Activated T-helper 1 cell treated with anti-CD3 and anti-CD28 coated beads, Interleukin-12 subunit alpha, Interleukin-12 subunit beta, Interleukin-2, Interleukin-4 antibody, amounts not matched to agents 30 ng/mL and 10 ng/mL and 1 ng/mL, durations not matched to agents 14 hours and 24 hours and 36 hours (primary cell): ENCODE measurements around the gene EGFR. TPM values are rescaled to one million over a fixed set of nuclear protein-coding genes. Genes with fewer than 3 reads are reported as not detected.
"Not testable (repeated sequence)": the region's sequence is repeated elsewhere in the genome, so short reads cannot be mapped to it uniquely, and the experiment has no call there.

Experiments
- DNase-seq: peaks from one replicate; pipeline ENCODE4 v3.0.0; 2021; ENCODE audit warnings: low spot score
- H3K27ac Mint-ChIP-seq: one replicate; pipeline ENCODE4 v1.8.0; 2021; ENCODE audit warnings: mild to moderate bottlenecking, mixed read lengths
- H3K27me3 Mint-ChIP-seq: one replicate; pipeline ENCODE4 v1.8.0; 2022; ENCODE audit warnings: mild to moderate bottlenecking, moderate library complexity, mixed read lengths; ENCODE audit not compliant: insufficient read depth
- H3K36me3 Mint-ChIP-seq: one replicate; pipeline ENCODE4 v1.8.0; 2021; ENCODE audit warnings: low read depth, mixed read lengths
- H3K4me1 Mint-ChIP-seq: one replicate; pipeline ENCODE4 v1.8.0; 2021; ENCODE audit warnings: low read depth, mixed read lengths
- H3K4me3 Mint-ChIP-seq: one replicate; pipeline ENCODE4 v1.8.0; 2021; ENCODE audit warnings: mild to moderate bottlenecking, moderate library complexity, mixed read lengths
- H3K9me3 Mint-ChIP-seq: one replicate; pipeline ENCODE4 v1.8.0; 2021; ENCODE audit warnings: mixed read lengths
- intact Hi-C: fragments of 100-400 bp; cut with micrococcal nuclease; formaldehyde crosslinking; loops from one replicate; pipeline ENCODE4 v1.15.1; 2024
- total RNA-seq: library from RNA; stranded (reverse); gene quantifications from 2 replicates; pipeline ENCODE4 v1.2.3, GENCODE V29; 2022

The EGFR gene
- total RNA-seq, 1 donor from 2014 or later, result 0.10 TPM

GRCh38 chr7:55154096-55154495, 135.3 kb downstream of the EGFR start:
- DNase-seq, result no peak
- Mint-ChIP-seq H3K27ac (no peak overlapping the region), H3K27me3 (peaks cover 17% of the 10 kb centered on the region), H3K4me3 (no peak overlapping the region), H3K4me1 (no peaks in the 10 kb centered on the region), H3K9me3 (no peaks in the 10 kb centered on the region), H3K36me3 (no peaks in the 10 kb centered on the region)
- intact Hi-C loops, result no loop called here

GRCh38 chr7:55155351-55156117, 136.7 kb downstream of the EGFR start:
- DNase-seq, result no peak
- Mint-ChIP-seq H3K27ac (no peak overlapping the region), H3K4me1 (no peaks in the 10 kb centered on the region), H3K27me3 (peaks cover 17% of the 10 kb centered on the region), H3K4me3 (no peak overlapping the region), H3K36me3 (no peaks in the 10 kb centered on the region), H3K9me3 (no peaks in the 10 kb centered on the region)
- intact Hi-C loops, result no loop called here

- H3K9me3 Mint-ChIP-seq, result no peaks in the 10 kb centered on the region
- H3K36me3 Mint-ChIP-seq, result no peaks in the 10 kb centered on the region
- H3K4me1 Mint-ChIP-seq, result no peaks in the 10 kb centered on the region
- H3K4me3 Mint-ChIP-seq, result no peak overlapping the region
- peaks cover 17% of the 10 kb centered on the region for H3K27me3 Mint-ChIP-seq
- H3K27ac Mint-ChIP-seq, result no peak overlapping the region
- intact Hi-C loops, result no loop called here
- DNase-seq, result no peak
Measured at GRCh38 chr7:55156919-55157763, 138.3 kb downstream of the EGFR start.

- H3K4me1 Mint-ChIP-seq, result no peaks in the 10 kb centered on the region
- H3K4me3 Mint-ChIP-seq, result no peak overlapping the region
- H3K27me3 Mint-ChIP-seq, result peaks cover 17% of the 10 kb centered on the region
- H3K36me3 Mint-ChIP-seq, result no peaks in the 10 kb centered on the region
- H3K27ac Mint-ChIP-seq, result no peak overlapping the region
- H3K9me3 Mint-ChIP-seq, result no peaks in the 10 kb centered on the region
- intact Hi-C loops, result no loop called here
- no peak for DNase-seq
Measured at GRCh38 chr7:55157764-55158105, 138.9 kb downstream of the EGFR start.

GRCh38 chr7:55158541-55159382, 139.9 kb downstream of the EGFR start:
- Mint-ChIP-seq H3K4me3 (no peak overlapping the region), H3K9me3 (no peaks in the 10 kb centered on the region), H3K4me1 (no peaks in the 10 kb centered on the region), H3K27me3 (peaks cover 17% of the 10 kb centered on the region), H3K27ac (no peak overlapping the region), H3K36me3 (no peaks in the 10 kb centered on the region)
- DNase-seq, result no peak
- intact Hi-C loops, result no loop called here

GRCh38 chr7:55160539-55160938, 141.7 kb downstream of the EGFR start:
- no peaks in the 10 kb centered on the region for H3K36me3 Mint-ChIP-seq
- H3K4me1 Mint-ChIP-seq, result no peaks in the 10 kb centered on the region
- H3K27ac Mint-ChIP-seq, result no peak overlapping the region
- H3K9me3 Mint-ChIP-seq, result no peaks in the 10 kb centered on the region
- peaks cover 17% of the 10 kb centered on the region for H3K27me3 Mint-ChIP-seq
- H3K4me3 Mint-ChIP-seq, result no peak overlapping the region
- DNase-seq, result no peak
- intact Hi-C loops, result no loop called here

- H3K27ac Mint-ChIP-seq, result no peak overlapping the region
- no peaks in the 10 kb centered on the region for H3K4me1 Mint-ChIP-seq
- no peak overlapping the region for H3K4me3 Mint-ChIP-seq
Measured at GRCh38 chr7:55161154-55161687, 142.4 kb downstream of the EGFR start.

GRCh38 chr7:55162476-55162875, 143.7 kb downstream of the EGFR start:
- intact Hi-C loops, result no loop called here
- DNase-seq, result no peak
- Mint-ChIP-seq H3K36me3 (no peaks in the 10 kb centered on the region), H3K27me3 (peaks cover 12% of the 10 kb centered on the region), H3K9me3 (no peaks in the 10 kb centered on the region), H3K4me3 (no peak overlapping the region), H3K27ac (no peak overlapping the region), H3K4me1 (no peaks in the 10 kb centered on the region)

More at GRCh38 chr7:55161154-55161687, 142.4 kb downstream of the EGFR start:
- no peak for DNase-seq
- peaks cover 17% of the 10 kb centered on the region for H3K27me3 Mint-ChIP-seq
- no peaks in the 10 kb centered on the region for H3K36me3 Mint-ChIP-seq
- intact Hi-C loops, result no loop called here
- no peaks in the 10 kb centered on the region for H3K9me3 Mint-ChIP-seq

- intact Hi-C loops, result no loop called here
- H3K9me3 Mint-ChIP-seq, result no peaks in the 10 kb centered on the region
- no peak overlapping the region for H3K4me3 Mint-ChIP-seq
- H3K4me1 Mint-ChIP-seq, result no peaks in the 10 kb centered on the region
- H3K27me3 Mint-ChIP-seq, result peaks cover 5% of the 10 kb centered on the region
- no peak overlapping the region for H3K27ac Mint-ChIP-seq
- H3K36me3 Mint-ChIP-seq, result no peaks in the 10 kb centered on the region
- no peak for DNase-seq
Measured at GRCh38 chr7:55163733-55164132, 144.9 kb downstream of the EGFR start.

GRCh38 chr7:55164527-55164926, 145.7 kb downstream of the EGFR start:
- DNase-seq, result no peak
- H3K4me1 Mint-ChIP-seq, result no peaks in the 10 kb centered on the region
- no peak overlapping the region for H3K4me3 Mint-ChIP-seq
- no peaks in the 10 kb centered on the region for H3K27me3 Mint-ChIP-seq
- H3K9me3 Mint-ChIP-seq, result no peaks in the 10 kb centered on the region
- H3K36me3 Mint-ChIP-seq, result no peaks in the 10 kb centered on the region
- H3K27ac Mint-ChIP-seq, result no peak overlapping the region
- intact Hi-C loops, result no loop called here

GRCh38 chr7:55165176-55165861, 146.5 kb downstream of the EGFR start:
- Mint-ChIP-seq H3K4me3 (no peak overlapping the region), H3K27me3 (no peaks in the 10 kb centered on the region), H3K9me3 (no peaks in the 10 kb centered on the region), H3K36me3 (no peaks in the 10 kb centered on the region), H3K4me1 (no peaks in the 10 kb centered on the region), H3K27ac (no peak overlapping the region)
- no peak for DNase-seq
- intact Hi-C loops, result no loop called here

- H3K9me3 Mint-ChIP-seq, DNase-seq, H3K4me1 Mint-ChIP-seq, intact Hi-C loops, H3K36me3 Mint-ChIP-seq, H3K4me3 Mint-ChIP-seq, H3K27me3 Mint-ChIP-seq: not testable (repeated sequence)
- peak overlapping the region; percentile 61 for H3K27ac Mint-ChIP-seq
Measured at GRCh38 chr7:55167296-55167695, 148.5 kb downstream of the EGFR start.
